CD4-positive, alpha-beta T cell (primary cell): ENCODE measurements around the gene HLA-DRB1. TPM values are rescaled to one million over a fixed set of nuclear protein-coding genes. Genes with fewer than 3 reads are reported as not detected.
"Not testable (repeated sequence)": the region's sequence is repeated elsewhere in the genome, so short reads cannot be mapped to it uniquely, and the experiment has no call there.

Experiments used
- ATAC-seq: fragments of 200-7000 bp; cut with Tn5 transposase; one replicate; pipeline ENCODE4 v1.10.0; 2022; ENCODE audit warnings: mild to moderate bottlenecking; ENCODE audit not compliant: poor library complexity
- CTCF ChIA-PET: fragments of 350-600 bp; sonication (Branson Sonifier 250); formaldehyde crosslinking; loops from one replicate; lab custom pipeline; 2021; ENCODE audit warnings: antibody characterized with exemption, inconsistent platforms; lab: Charles Lee
- POLR2A ChIA-PET: fragments of 350-600 bp; sonication (Branson Sonifier 250); formaldehyde crosslinking; loops from one replicate; lab custom pipeline; 2021; ENCODE audit warnings: antibody characterized with exemption, inconsistent platforms; lab: Charles Lee
- DNase-seq, 14 experiments: peaks; one replicate each; pipeline ENCODE4 v3.0.0-alpha.2; 2013 to 2020; ENCODE audit warnings: mixed read lengths in 2 of 14
- H3K27ac ChIP-seq, 2 donors: one replicate each; pipeline versions ENCODE4 v1.5.1 to v1.7.0; 2013; ENCODE audit warnings: low read length in 2 of 2, low read depth in 1 of 2, mild to moderate bottlenecking in 1 of 2
- H3K27me3 ChIP-seq, 2 experiments: 1 replicate in 1 of 2; 2 replicates in 1 of 2; pipeline versions ENCODE4 v1.6.1 to v1.7.0; 2013; ENCODE audit warnings: low read length in 2 of 2, control low read depth in 1 of 2, mild to moderate bottlenecking in 1 of 2, moderate library complexity in 1 of 2; ENCODE audit not compliant: insufficient read depth in 2 of 2, control insufficient read depth in 1 of 2
- H3K36me3 ChIP-seq: one replicate; pipeline ENCODE4 v1.6.1; 2013; ENCODE audit warnings: low read length, control low read depth; ENCODE audit not compliant: insufficient read depth
- H3K4me1 ChIP-seq: one replicate; pipeline ENCODE4 v1.6.1; 2013; ENCODE audit warnings: low read length, control low read depth; ENCODE audit not compliant: insufficient read depth
- H3K4me3 ChIP-seq: one replicate; pipeline ENCODE4 v1.5.1; 2013; ENCODE audit warnings: mild to moderate bottlenecking, low read length, moderate library complexity
- H3K9me3 ChIP-seq, 2 experiments: 1 replicate in 1 of 2; 2 replicates in 1 of 2; pipeline versions ENCODE4 v1.6.1 to v1.7.0; 2013; ENCODE audit warnings: low read length in 2 of 2, mild to moderate bottlenecking in 2 of 2, control low read depth in 1 of 2, moderate library complexity in 1 of 2; ENCODE audit not compliant: control insufficient read depth in 1 of 2, insufficient read depth in 1 of 2
- H3K27ac Mint-ChIP-seq: one replicate; pipeline ENCODE4 v1.8.0; 2020; ENCODE audit warnings: mixed read lengths
- H3K27me3 Mint-ChIP-seq: one replicate; pipeline ENCODE4 v1.8.0; 2021; ENCODE audit warnings: mixed read lengths
- H3K36me3 Mint-ChIP-seq: one replicate; pipeline ENCODE4 v1.8.0; 2021; ENCODE audit warnings: low read depth, mixed read lengths
- H3K4me1 Mint-ChIP-seq: one replicate; pipeline ENCODE4 v1.8.0; 2021; ENCODE audit warnings: low read depth, mixed read lengths
- H3K4me3 Mint-ChIP-seq: one replicate; pipeline ENCODE4 v1.8.0; 2020; ENCODE audit warnings: mild to moderate bottlenecking, mixed read lengths
- H3K9me3 Mint-ChIP-seq: one replicate; pipeline ENCODE4 v1.8.0; 2020; ENCODE audit warnings: mixed read lengths
- CTCF ChIP-seq: fragments of 200-600 bp; IDR thresholded peaks from one replicate; pipeline ENCODE4 v1.8.0; 2022; ENCODE audit warnings: antibody characterized with exemption, mild to moderate bottlenecking
- intact Hi-C, 2 experiments: fragments of 100-400 bp; cut with DNase I in 1 of 2; cut with micrococcal nuclease in 1 of 2; formaldehyde crosslinking; loops; one replicate each; pipeline versions ENCODE4 v1.15.1 to v1.9.0; 2023 to 2025; cut with DNase I, micrococcal nuclease
- total RNA-seq, 174 experiments: library from RNA in 2 of 174; stranded (reverse) in 2 of 174; gene quantifications; one replicate each; pipeline ENCODE4 v1.2.3 and lab custom pipeline; 2021 to 2026

The HLA-DRB1 gene
- total RNA-seq, 2 experiments from 2014 or later: 31.3 to 33.6 TPM

DNA sequence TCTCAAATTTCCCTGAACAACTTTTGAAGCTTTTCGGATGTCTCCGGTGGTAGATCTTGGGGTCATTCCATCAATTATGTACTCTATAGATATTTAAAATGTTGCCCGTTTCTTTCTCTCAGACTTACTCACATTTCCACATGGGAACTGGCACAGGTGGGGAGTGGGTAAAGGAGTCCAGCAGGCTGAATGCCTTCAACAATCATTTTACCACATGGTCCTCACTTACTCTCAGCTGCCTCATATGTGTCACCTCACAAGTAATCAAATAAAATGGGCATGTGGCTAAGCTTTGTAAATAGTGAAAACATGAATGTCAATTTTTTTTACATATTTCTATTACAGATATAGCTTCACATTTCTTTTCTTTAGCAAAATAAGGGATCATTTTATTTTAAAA, 48.2 kb upstream of the HLA-DRB1 start:
- no peak overlapping the region for H3K4me3 Mint-ChIP-seq
- no peak for TF ChIP-seq CTCF
- peaks cover 26% of the 10 kb centered on the region for H3K4me1 Mint-ChIP-seq
- Histone ChIP-seq H3K36me3 (no peaks in the 10 kb centered on the region), H3K9me3 (no peaks in the 10 kb centered on the region), H3K27ac (no peak overlapping the region), H3K27me3 (no peaks in the 10 kb centered on the region), H3K4me1 (no peaks in the 10 kb centered on the region), H3K4me3 (no peak overlapping the region)
- CTCF ChIA-PET: interaction anchor here (1.2 to 1.3 kb wide), 2 partner anchors 15 to 225 kb away, joined by 3 read pairs; no protein-coding TSS in a partner anchor
- H3K9me3 Mint-ChIP-seq: no peaks in the 10 kb centered on the region
- no peaks in the 10 kb centered on the region for H3K27me3 Mint-ChIP-seq
- no peak for ATAC-seq
- no peak for DNase-seq
- POLR2A ChIA-PET: no interaction called here
- intact Hi-C loops: no loop called here
- no peaks in the 10 kb centered on the region for H3K36me3 Mint-ChIP-seq
- H3K27ac Mint-ChIP-seq: no peak overlapping the region

DNA sequence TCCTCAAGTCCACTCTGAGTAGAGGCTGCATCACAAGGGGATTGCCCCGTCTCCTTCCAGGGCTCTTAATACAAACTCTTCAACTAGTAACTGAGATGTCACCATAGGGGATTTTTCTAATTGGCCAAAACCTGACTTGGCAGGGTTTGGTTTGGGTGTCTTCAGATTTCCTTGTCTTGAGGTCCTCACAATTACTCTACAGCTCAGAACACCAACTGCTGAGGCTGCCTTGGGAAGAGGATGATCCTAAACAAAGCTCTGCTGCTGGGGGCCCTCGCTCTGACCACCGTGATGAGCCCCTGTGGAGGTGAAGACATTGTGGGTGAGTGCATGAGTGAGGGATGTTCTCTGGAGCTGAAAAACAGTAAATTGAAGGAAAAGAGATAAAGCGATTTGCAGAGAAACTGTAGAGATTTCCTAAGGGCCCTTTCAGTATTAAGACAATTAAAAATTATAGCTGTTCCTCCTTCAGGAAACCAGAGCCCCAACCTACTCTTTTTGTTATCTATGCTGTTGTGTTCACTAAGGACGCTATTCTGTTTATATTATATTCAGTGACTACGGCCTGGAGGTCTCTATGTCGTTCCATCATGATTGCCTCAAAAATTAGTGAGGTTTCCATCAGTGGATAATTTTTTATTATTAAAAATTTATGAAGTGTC, 47.7 kb upstream of the HLA-DRB1 start, which contains the start of gene HLA-DQA1:
Gene HLA-DQA1, plus strand, starts transcription at position 188 of the 662 bp plus-strand sequence. Its CDS starts 53 bp downstream, at position 241.
- H3K4me3 ChIP-seq: peak within 1 kb of the TSS; percentile 10
- CTCF ChIA-PET: interaction anchor here (1.2 to 1.3 kb wide), 2 partner anchors 14 to 224 kb away, joined by 3 read pairs; no protein-coding TSS in a partner anchor
- no peak within 1 kb of the TSS for H3K4me3 Mint-ChIP-seq

DNA sequence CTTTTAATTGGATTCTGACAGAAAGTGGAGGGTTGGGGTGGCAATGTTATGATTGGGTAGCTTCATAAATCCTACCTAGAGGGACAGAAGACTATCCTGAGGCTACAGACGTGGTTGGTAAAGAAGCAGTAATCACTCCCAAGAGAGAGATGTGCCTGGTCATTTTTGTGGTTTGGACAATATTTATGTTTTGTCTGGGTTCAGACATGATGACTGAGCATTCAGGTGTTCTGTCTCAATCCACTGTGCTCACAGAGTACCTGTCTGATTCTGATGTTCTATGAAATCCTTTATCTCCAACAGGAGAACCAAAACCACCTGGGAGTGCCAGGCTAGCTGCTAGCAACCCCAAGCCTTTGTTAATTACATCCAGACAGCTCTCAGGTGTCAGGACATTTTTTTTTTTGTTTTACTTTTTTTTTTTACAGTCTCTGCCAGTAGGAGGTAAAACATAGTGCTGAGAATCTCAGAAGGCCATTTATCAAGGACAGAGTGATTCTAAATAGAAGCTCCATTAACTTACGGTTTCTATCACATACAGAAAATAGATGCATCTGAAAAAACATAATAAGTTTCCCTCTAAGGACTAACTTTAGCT, 46.0 kb upstream of the HLA-DRB1 start:
- Mint-ChIP-seq H3K36me3 (no peaks in the 10 kb centered on the region), H3K9me3 (no peaks in the 10 kb centered on the region), H3K4me3 (no peak overlapping the region), H3K27me3 (no peaks in the 10 kb centered on the region), H3K4me1 (peaks cover 23% of the 10 kb centered on the region), H3K27ac (no peak overlapping the region)
- ATAC-seq (no peak), DNase-seq (no peak)
- Histone ChIP-seq H3K9me3 (no peaks in the 10 kb centered on the region), H3K27ac (no peak overlapping the region), H3K36me3 (no peaks in the 10 kb centered on the region), H3K4me3 (no peak overlapping the region), H3K27me3 (no peaks in the 10 kb centered on the region), H3K4me1 (no peaks in the 10 kb centered on the region)
- intact Hi-C loops: no loop called here
- POLR2A ChIA-PET: no interaction called here
- CTCF ChIA-PET: interaction anchor here (0.9 kb wide), 1 partner anchor 8 kb away, joined by 4 read pairs; no protein-coding TSS in a partner anchor
- TF ChIP-seq CTCF: no peak

More for the DNA sequence above, 47.7 kb upstream of the HLA-DRB1 start, which contains the start of gene HLA-DQA1:
- Mint-ChIP-seq H3K4me1 (peaks cover 28% of the 10 kb centered on the region), H3K27ac (no peak within 1 kb of the TSS), H3K36me3 (no peaks in the 10 kb centered on the region), H3K27me3 (no peaks in the 10 kb centered on the region), H3K9me3 (no peaks in the 10 kb centered on the region)
- intact Hi-C loops: no loop called here
- Histone ChIP-seq H3K27me3 (no peaks in the 10 kb centered on the region), H3K27ac (no peak within 1 kb of the TSS), H3K9me3 (no peaks in the 10 kb centered on the region), H3K36me3 (no peaks in the 10 kb centered on the region), H3K4me1 (no peaks in the 10 kb centered on the region)
- TF ChIP-seq CTCF: no peak
- no peak for ATAC-seq
- DNase-seq: peak in 3 of 14 experiments; percentile 57 to 70 (median 60)
- POLR2A ChIA-PET: no interaction called here

GRCh38 chr6:32629793-32630192, 40.1 kb upstream of the HLA-DRB1 start:
- H3K27me3 Mint-ChIP-seq, H3K9me3 Mint-ChIP-seq, H3K27ac ChIP-seq, H3K27ac Mint-ChIP-seq, DNase-seq, POLR2A ChIA-PET, H3K9me3 ChIP-seq, H3K4me3 ChIP-seq, CTCF ChIA-PET, H3K36me3 Mint-ChIP-seq, H3K36me3 ChIP-seq, ATAC-seq, H3K4me3 Mint-ChIP-seq, H3K4me1 ChIP-seq, H3K27me3 ChIP-seq: not testable (repeated sequence)
- intact Hi-C loops: loop anchor here in 1 of 2 experiments (5.0 kb wide), 1 partner anchor 53 kb away; no protein-coding TSS in a partner anchor
- H3K4me1 Mint-ChIP-seq: peaks cover 42% of the 10 kb centered on the region
